ENCODE data around the gene SPATA45.

SPATA45 gene

GRCh38 chr1:212827831-212828278 lies 19.6 kb downstream of the SPATA45 start:
- no peak for DNase-seq

- DNase-seq, result no peak
These were observed 20.2 kb downstream of the SPATA45 start for GRCh38 chr1:212827171-212827776.

- no peak for DNase-seq
These were observed 21.5 kb downstream of the SPATA45 start for GRCh38 chr1:212825798-212826452.

- DNase-seq, result no peak
These were observed 23.2 kb downstream of the SPATA45 start for GRCh38 chr1:212824201-212824600.

GRCh38 chr1:212822956-212823355 lies 24.5 kb downstream of the SPATA45 start:
- DNase-seq, result no peak

- no peak for DNase-seq
These were observed 26.5 kb downstream of the SPATA45 start for GRCh38 chr1:212820969-212821368.

- no peak for DNase-seq
These were observed 27.7 kb downstream of the SPATA45 start for GRCh38 chr1:212819726-212820125.

GRCh38 chr1:212816567-212817278 lies 30.7 kb downstream of the SPATA45 start:
- no peak for DNase-seq

- DNase-seq, result peak in 1 of 2 donors; percentile 20
These were observed 32.7 kb downstream of the SPATA45 start for GRCh38 chr1:212814537-212815334.

- no peak for DNase-seq
These were observed 41.7 kb downstream of the SPATA45 start for GRCh38 chr1:212805767-212806166.

- no peak for DNase-seq
These were observed 49.8 kb downstream of the SPATA45 start for GRCh38 chr1:212797681-212798080.

GRCh38 chr1:212794561-212795014 lies 52.9 kb downstream of the SPATA45 start:
- DNase-seq, result peak; percentile 38 to 40

- DNase-seq, result no peak
These were observed 55.0 kb downstream of the SPATA45 start for GRCh38 chr1:212792396-212792908.

GRCh38 chr1:212791676-212792395 lies 55.6 kb downstream of the SPATA45 start, which contains the start of the genes NSL1 and TATDN3:
Gene NSL1, minus strand, starts transcription at chr1:212791777. Its CDS starts 14 bp downstream, at chr1:212791763.
Gene TATDN3, plus strand, starts transcription at chr1:212791894. Its CDS starts 28 bp downstream, at chr1:212791922.
- peak; percentile 88 to 96 for DNase-seq

- DNase-seq, result no peak
These were observed 56.2 kb downstream of the SPATA45 start for GRCh38 chr1:212791261-212791675.

- DNase-seq, result no peak
These were observed 61.6 kb downstream of the SPATA45 start for GRCh38 chr1:212785871-212786270.

GRCh38 chr1:212783976-212784375 lies 63.5 kb downstream of the SPATA45 start:
- no peak for DNase-seq

GRCh38 chr1:212782422-212783154 lies 64.9 kb downstream of the SPATA45 start:
- DNase-seq, result peak; percentile 6 to 45

GRCh38 chr1:212781225-212781624 lies 66.2 kb downstream of the SPATA45 start:
- no peak for DNase-seq

GRCh38 chr1:212780759-212781158 lies 66.7 kb downstream of the SPATA45 start:
- no peak for DNase-seq

Data from CD4-positive, alpha-beta T cell treated with Interferon alpha-2 for 1 hour (primary cell).